ENCODE measurements around the gene GJB4.
"Not testable (repeated sequence)": the region's sequence is repeated elsewhere in the genome, so short reads cannot be mapped to it uniquely, and the experiment has no call there.

The GJB4 gene

GRCh38 chr1:34806396-34806795 lies 46.9 kb downstream of the GJB4 start:
- no peak for DNase-seq

- no peak for DNase-seq
These were observed 48.7 kb downstream of the GJB4 start for GRCh38 chr1:34808051-34808810.

- not testable (repeated sequence) for DNase-seq
These were observed 51.2 kb downstream of the GJB4 start for GRCh38 chr1:34810781-34811180.

All from activated naive CD4-positive, alpha-beta T cell (primary cell).